ENCODE measurements around the gene PHF14.

PHF14 gene

DNA sequence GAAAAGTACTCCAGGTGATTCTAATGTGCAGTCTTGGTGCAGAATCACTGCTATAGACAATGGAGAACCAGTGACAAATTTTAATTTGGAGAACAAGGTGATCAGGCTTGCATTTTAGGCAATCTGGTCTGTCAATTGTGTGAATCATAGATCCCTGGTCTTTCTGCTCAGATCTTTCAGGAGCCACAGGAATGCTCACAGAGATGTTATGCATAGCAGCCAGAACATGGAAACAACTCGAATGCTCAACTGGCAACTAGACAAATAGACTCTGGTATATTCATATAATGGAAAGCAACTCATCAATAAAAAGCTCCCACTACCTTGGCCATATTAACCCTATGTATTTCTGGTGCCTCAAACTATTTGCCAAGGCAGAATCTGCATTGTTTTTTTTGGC is 209.1 kb downstream of the PHF14 start:
- H3K4me1 ChIP-seq (ENCODE audit: control extremely low read depth in 1 of 4, control insufficient read depth in 4 of 4, insufficient read depth in 4 of 4, low read length in 3 of 4): no peaks in the 10 kb centered on the region
- H3K9me3 ChIP-seq (ENCODE audit: control extremely low read depth in 1 of 5, control insufficient read depth in 4 of 5, insufficient read depth in 2 of 5, low read depth in 1 of 5, low read length in 4 of 5): peaks cover 0 to 7% (median 0%) of the 10 kb centered on the region in 5 experiments
- ChIA-PET POLR2A (no interaction called here), CTCF (interaction anchor here (1.9 kb wide), 1 partner anchor 13 kb away, joined by 6 read pairs; no protein-coding TSS in a partner anchor)
- no peak overlapping the region for H3K27ac ChIP-seq (ENCODE audit: insufficient read depth in 1 of 2, low read depth in 1 of 2, low read length in 2 of 2, poor library complexity in 1 of 2, severe bottlenecking in 2 of 2)
- no peaks in the 10 kb centered on the region for H3K27me3 ChIP-seq (replicated peaks in 2 of 5; ENCODE audit: control insufficient read depth in 4 of 5, insufficient read depth in 5 of 5, low read length in 4 of 5)
- no peaks in the 10 kb centered on the region for H3K36me3 ChIP-seq (ENCODE audit: control insufficient read depth in 4 of 4, insufficient read depth in 4 of 4, low read length in 3 of 4)
- WGBS (ENCODE audit: insufficient coverage): 100% methylated on average over 1 of the region's 1 CpG
- no peak overlapping the region for H3K4me3 ChIP-seq (ENCODE audit: control insufficient read depth in 1 of 7, extremely low read depth in 1 of 7, insufficient read depth in 4 of 7, low read depth in 2 of 7, low read length in 6 of 7)
- no peak for DNase-seq

DNA sequence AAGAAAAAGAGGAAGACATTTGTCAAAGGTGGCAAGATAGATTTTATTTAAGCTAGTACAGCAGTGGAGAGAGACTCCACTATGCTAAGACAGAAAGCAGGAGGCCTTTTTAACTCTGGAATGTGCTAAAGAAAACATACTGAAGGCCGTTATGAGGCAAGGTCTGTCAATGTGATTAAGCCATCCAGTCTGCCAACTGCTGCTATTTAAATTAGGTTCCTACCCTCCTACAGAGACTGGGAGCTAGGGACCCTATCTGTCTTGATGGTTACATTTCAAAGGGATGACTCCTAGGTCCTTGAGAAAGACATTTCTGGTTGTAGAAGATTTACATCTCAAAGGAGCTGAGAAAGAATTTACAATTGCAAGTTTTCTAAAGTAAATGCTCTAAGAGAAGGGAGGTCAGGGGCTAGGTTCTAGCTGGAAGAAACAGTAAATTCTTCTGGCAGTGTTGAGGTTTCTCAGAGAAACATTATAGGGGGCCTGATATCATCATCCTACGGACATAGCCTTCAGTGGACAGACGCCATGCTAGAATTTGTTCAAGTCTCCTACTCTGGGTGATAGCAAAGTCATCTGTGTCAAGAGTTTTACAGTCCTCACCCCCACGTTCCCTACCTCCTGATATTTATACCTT is 211.6 kb downstream of the PHF14 start:
- Histone ChIP-seq H3K27ac (ENCODE audit: insufficient read depth in 1 of 2, low read depth in 1 of 2, low read length in 2 of 2, poor library complexity in 1 of 2, severe bottlenecking in 2 of 2) (no peak overlapping the region), H3K4me1 (ENCODE audit: control extremely low read depth in 1 of 4, control insufficient read depth in 4 of 4, insufficient read depth in 4 of 4, low read length in 3 of 4) (no peaks in the 10 kb centered on the region), H3K4me3 (ENCODE audit: control insufficient read depth in 1 of 7, extremely low read depth in 1 of 7, insufficient read depth in 4 of 7, low read depth in 2 of 7, low read length in 6 of 7) (no peak overlapping the region), H3K9me3 (ENCODE audit: control extremely low read depth in 1 of 5, control insufficient read depth in 4 of 5, insufficient read depth in 2 of 5, low read depth in 1 of 5, low read length in 4 of 5) (peaks cover 0 to 7% (median 0%) of the 10 kb centered on the region in 5 experiments), H3K27me3 (replicated peaks in 2 of 5; ENCODE audit: control insufficient read depth in 4 of 5, insufficient read depth in 5 of 5, low read length in 4 of 5) (no peaks in the 10 kb centered on the region), H3K36me3 (ENCODE audit: control insufficient read depth in 4 of 4, insufficient read depth in 4 of 4, low read length in 3 of 4) (no peaks in the 10 kb centered on the region)
- ChIA-PET POLR2A (no interaction called here), CTCF (interaction anchor here (0.9 kb wide), 1 partner anchor 11 kb away, joined by 3 read pairs; no protein-coding TSS in a partner anchor)
- no peak for DNase-seq
- 100% methylated on average over 3 of the region's 4 CpGs for WGBS (ENCODE audit: insufficient coverage)

DNA sequence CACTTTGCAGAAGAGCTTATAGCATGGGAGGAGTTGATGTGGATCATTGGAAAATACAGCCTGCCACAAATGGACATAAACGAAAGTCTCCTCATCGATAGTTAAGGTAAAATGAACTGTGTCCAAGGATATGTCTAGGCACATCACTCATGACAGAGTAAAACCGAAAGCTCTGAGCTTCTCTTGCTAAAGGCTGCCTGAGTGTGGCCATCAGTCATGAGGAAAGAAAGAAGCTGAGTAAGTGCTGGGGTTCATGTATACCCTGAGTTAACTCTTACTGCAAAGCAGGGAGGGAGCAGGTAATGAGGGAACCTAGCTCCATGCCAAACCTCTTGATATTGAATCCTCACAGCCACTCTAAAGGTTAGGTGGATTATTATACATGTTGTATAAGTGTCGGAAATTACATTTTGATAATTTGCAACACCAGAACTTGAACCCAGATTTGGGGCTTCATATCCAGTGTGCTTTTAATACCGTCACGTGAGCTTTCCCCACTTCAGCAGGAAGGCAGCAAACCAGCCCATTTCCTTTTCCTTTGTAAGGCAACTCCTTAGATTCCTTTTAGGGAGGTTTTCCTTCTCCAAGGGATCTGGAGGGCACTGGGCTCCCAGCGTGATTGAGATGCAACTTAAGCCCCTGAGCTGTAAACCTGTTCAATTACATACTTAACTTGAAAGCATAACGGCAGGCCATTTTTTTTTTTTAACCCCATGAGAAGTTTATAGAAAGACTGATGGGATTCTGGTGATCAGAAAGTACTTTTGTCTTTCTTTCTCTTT is 215.0 kb downstream of the PHF14 start:
- 88% methylated on average over 4 of the region's 8 CpGs for WGBS (ENCODE audit: insufficient coverage)
- ChIA-PET CTCF (no interaction called here), POLR2A (no interaction called here)
- Histone ChIP-seq H3K36me3 (ENCODE audit: control insufficient read depth in 4 of 4, insufficient read depth in 4 of 4, low read length in 3 of 4) (no peaks in the 10 kb centered on the region), H3K27ac (ENCODE audit: insufficient read depth in 1 of 2, low read depth in 1 of 2, low read length in 2 of 2, poor library complexity in 1 of 2, severe bottlenecking in 2 of 2) (no peak overlapping the region), H3K4me3 (ENCODE audit: control insufficient read depth in 1 of 7, extremely low read depth in 1 of 7, insufficient read depth in 4 of 7, low read depth in 2 of 7, low read length in 6 of 7) (no peak overlapping the region), H3K9me3 (ENCODE audit: control extremely low read depth in 1 of 5, control insufficient read depth in 4 of 5, insufficient read depth in 2 of 5, low read depth in 1 of 5, low read length in 4 of 5) (peaks cover 0 to 7% (median 0%) of the 10 kb centered on the region in 5 experiments), H3K27me3 (replicated peaks in 2 of 5; ENCODE audit: control insufficient read depth in 4 of 5, insufficient read depth in 5 of 5, low read length in 4 of 5) (no peaks in the 10 kb centered on the region), H3K4me1 (ENCODE audit: control extremely low read depth in 1 of 4, control insufficient read depth in 4 of 4, insufficient read depth in 4 of 4, low read length in 3 of 4) (peaks cover 0 to 9% (median 4%) of the 10 kb centered on the region in 4 experiments)
- no peak for DNase-seq

DNA sequence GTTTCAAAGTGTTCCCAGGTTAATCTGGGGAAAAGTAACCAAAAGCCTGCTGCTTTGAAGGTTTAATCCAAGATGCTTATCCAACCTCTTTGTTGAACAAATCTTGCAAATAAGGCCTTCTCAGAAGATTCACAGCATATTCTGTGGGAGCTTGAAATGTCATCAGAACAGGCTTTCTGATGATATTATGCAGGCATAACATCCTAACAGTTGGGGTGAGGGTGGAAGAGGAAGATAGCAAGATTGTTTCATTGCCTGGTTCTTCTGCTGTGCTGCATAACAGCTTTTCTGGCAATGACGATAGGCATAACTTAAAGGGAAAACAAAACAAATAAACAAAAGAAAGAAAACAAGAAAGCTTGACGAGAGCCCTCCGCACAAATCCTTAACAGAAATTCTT is 217.4 kb downstream of the PHF14 start:
- no peaks in the 10 kb centered on the region for H3K36me3 ChIP-seq (ENCODE audit: control insufficient read depth in 4 of 4, insufficient read depth in 4 of 4, low read length in 3 of 4)
- H3K9me3 ChIP-seq (ENCODE audit: control extremely low read depth in 1 of 5, control insufficient read depth in 4 of 5, insufficient read depth in 2 of 5, low read depth in 1 of 5, low read length in 4 of 5): no peaks in the 10 kb centered on the region
- peaks cover 0 to 9% (median 4%) of the 10 kb centered on the region in 4 experiments for H3K4me1 ChIP-seq (ENCODE audit: control extremely low read depth in 1 of 4, control insufficient read depth in 4 of 4, insufficient read depth in 4 of 4, low read length in 3 of 4)
- H3K4me3 ChIP-seq (ENCODE audit: control insufficient read depth in 1 of 7, extremely low read depth in 1 of 7, insufficient read depth in 4 of 7, low read depth in 2 of 7, low read length in 6 of 7): no peak overlapping the region
- no peak overlapping the region for H3K27ac ChIP-seq (ENCODE audit: insufficient read depth in 1 of 2, low read depth in 1 of 2, low read length in 2 of 2, poor library complexity in 1 of 2, severe bottlenecking in 2 of 2)
- WGBS (ENCODE audit: insufficient coverage): no CpG with 5 or more reads among the region's 3 CpGs
- no peak for DNase-seq
- CTCF ChIA-PET: no interaction called here
- no peaks in the 10 kb centered on the region for H3K27me3 ChIP-seq (replicated peaks in 2 of 5; ENCODE audit: control insufficient read depth in 4 of 5, insufficient read depth in 5 of 5, low read length in 4 of 5)
- POLR2A ChIA-PET: no interaction called here

DNA sequence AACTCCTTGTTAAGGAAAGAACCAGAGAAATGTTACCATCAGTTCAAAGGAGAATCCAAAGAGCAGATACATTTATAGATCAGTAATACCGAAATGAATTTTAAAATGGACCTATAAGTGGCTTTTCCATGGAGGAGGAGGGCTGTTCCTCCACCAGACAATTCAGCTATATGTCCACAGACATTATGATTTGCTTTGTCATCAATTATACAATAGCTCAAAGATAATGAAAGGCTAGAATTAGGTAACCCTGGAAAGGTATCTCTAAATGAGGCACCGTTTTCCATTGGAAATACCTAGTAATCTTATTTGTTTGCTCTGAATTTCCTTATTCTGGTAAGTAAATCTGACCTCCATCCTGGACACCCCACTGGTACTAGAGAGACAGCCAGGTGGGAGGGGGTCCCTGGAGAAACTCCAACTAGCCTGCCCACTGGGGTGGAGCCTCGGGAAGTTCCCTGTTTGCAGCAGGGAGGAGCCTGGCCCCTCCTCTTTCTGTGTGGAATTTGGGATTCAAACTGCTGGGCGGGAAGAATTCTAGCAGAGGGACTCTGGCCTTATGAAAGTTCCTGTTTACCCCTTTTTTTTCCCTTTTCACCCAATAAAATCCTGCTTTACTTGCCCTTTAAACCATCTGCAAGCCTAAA is 218.0 kb downstream of the PHF14 start:
- POLR2A ChIA-PET: no interaction called here
- no CpG with 5 or more reads among the region's 4 CpGs for WGBS (ENCODE audit: insufficient coverage)
- Histone ChIP-seq H3K4me3 (ENCODE audit: control insufficient read depth in 1 of 7, extremely low read depth in 1 of 7, insufficient read depth in 4 of 7, low read depth in 2 of 7, low read length in 6 of 7) (no peak overlapping the region), H3K36me3 (ENCODE audit: control insufficient read depth in 4 of 4, insufficient read depth in 4 of 4, low read length in 3 of 4) (no peaks in the 10 kb centered on the region), H3K27ac (ENCODE audit: insufficient read depth in 1 of 2, low read depth in 1 of 2, low read length in 2 of 2, poor library complexity in 1 of 2, severe bottlenecking in 2 of 2) (no peak overlapping the region), H3K9me3 (ENCODE audit: control extremely low read depth in 1 of 5, control insufficient read depth in 4 of 5, insufficient read depth in 2 of 5, low read depth in 1 of 5, low read length in 4 of 5) (no peaks in the 10 kb centered on the region), H3K27me3 (replicated peaks in 2 of 5; ENCODE audit: control insufficient read depth in 4 of 5, insufficient read depth in 5 of 5, low read length in 4 of 5) (no peaks in the 10 kb centered on the region), H3K4me1 (ENCODE audit: control extremely low read depth in 1 of 4, control insufficient read depth in 4 of 4, insufficient read depth in 4 of 4, low read length in 3 of 4) (peaks cover 0 to 9% (median 4%) of the 10 kb centered on the region in 4 experiments)
- CTCF ChIA-PET: no interaction called here
- DNase-seq: no peak

DNA sequence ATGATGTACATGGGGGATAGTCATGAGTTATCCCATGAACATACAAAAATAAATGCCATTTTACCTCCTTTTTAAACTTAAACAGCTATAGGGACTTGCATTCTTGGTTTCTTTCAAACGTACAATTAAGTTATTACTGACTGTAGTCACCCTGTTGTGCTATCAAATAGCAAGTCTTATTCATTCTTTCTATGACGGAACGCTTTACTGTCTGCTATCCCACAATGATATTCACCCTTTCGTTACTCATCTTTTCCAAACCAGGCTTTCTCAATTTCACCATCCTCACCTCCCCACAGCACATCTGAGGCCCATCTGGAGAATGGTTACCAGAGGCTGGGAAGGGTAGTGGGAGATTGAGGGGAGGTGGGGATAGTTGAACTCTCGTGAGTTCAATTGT is 218.8 kb downstream of the PHF14 start:
- 94% methylated on average over 3 of the region's 5 CpGs for WGBS (ENCODE audit: insufficient coverage)

More for the DNA sequence above, 218.8 kb downstream of the PHF14 start:
- Histone ChIP-seq H3K36me3 (ENCODE audit: control insufficient read depth in 4 of 4, insufficient read depth in 4 of 4, low read length in 3 of 4) (no peaks in the 10 kb centered on the region), H3K9me3 (ENCODE audit: control extremely low read depth in 1 of 5, control insufficient read depth in 4 of 5, insufficient read depth in 2 of 5, low read depth in 1 of 5, low read length in 4 of 5) (no peaks in the 10 kb centered on the region), H3K4me1 (ENCODE audit: control extremely low read depth in 1 of 4, control insufficient read depth in 4 of 4, insufficient read depth in 4 of 4, low read length in 3 of 4) (peaks cover 0 to 9% (median 4%) of the 10 kb centered on the region in 4 experiments), H3K27me3 (replicated peaks in 2 of 5; ENCODE audit: control insufficient read depth in 4 of 5, insufficient read depth in 5 of 5, low read length in 4 of 5) (no peaks in the 10 kb centered on the region), H3K27ac (ENCODE audit: insufficient read depth in 1 of 2, low read depth in 1 of 2, low read length in 2 of 2, poor library complexity in 1 of 2, severe bottlenecking in 2 of 2) (no peak overlapping the region), H3K4me3 (ENCODE audit: control insufficient read depth in 1 of 7, extremely low read depth in 1 of 7, insufficient read depth in 4 of 7, low read depth in 2 of 7, low read length in 6 of 7) (peak overlapping the region in 1 of 7 experiments; percentile 75)
- ChIA-PET CTCF (no interaction called here), POLR2A (no interaction called here)
- no peak for DNase-seq

Data from common myeloid progenitor, CD34-positive (primary cell).